PC-3 (cell line): ENCODE measurements around the gene CST5. TPM values are rescaled to one million over a fixed set of nuclear protein-coding genes. Genes with fewer than 3 reads are reported as not detected.

Source experiments
- ATAC-seq: fragments of 200-7000 bp; cut with Tn5 transposase; 2 replicates; pipeline ENCODE4 v1.9.1; 2020; ENCODE audit warnings: mild to moderate bottlenecking, moderate library complexity
- BruUV-seq: library from RNA; stranded (reverse); fragments of 400-500 nt; replicated peaks from 2 replicates; lab custom pipeline; 2021; lab: Mats Ljungman, UMichigan
- CTCF ChIA-PET: fragments of 300-600 bp; sonication (Branson Sonifier 250); formaldehyde crosslinking; loops from one replicate; lab custom pipeline; 2022; ENCODE audit warnings: antibody characterized with exemption; lab: Charles Lee
- POLR2A ChIA-PET: fragments of 300-600 bp; sonication (Branson Sonifier 250); formaldehyde crosslinking; loops from one replicate; lab custom pipeline; 2022; ENCODE audit warnings: antibody characterized with exemption; ENCODE audit not compliant: unreplicated experiment; lab: Charles Lee
- DNase-seq: peaks from one replicate; pipeline ENCODE4 v3.0.0-alpha.2; 2015
- H2AFZ ChIP-seq: fragments of 300-600 bp; sonication (generic); 2 replicates; pipeline ENCODE4 v1.6.0; 2016; ENCODE audit warnings: antibody characterized with exemption, low read length
- H3F3A ChIP-seq: fragments of 300-600 bp; sonication (generic); one replicate; pipeline ENCODE4 v1.6.0; 2017; ENCODE audit warnings: antibody characterized with exemption, low read length, control low read depth, mild to moderate bottlenecking; ENCODE audit not compliant: unreplicated experiment
- H3K27ac ChIP-seq: fragments of 300-600 bp; sonication (generic); 2 replicates; pipeline ENCODE4 v1.5.1; 2016; ENCODE audit warnings: mild to moderate bottlenecking, low read length
- H3K27me3 ChIP-seq: fragments of 300-600 bp; sonication (generic); 2 replicates; pipeline ENCODE4 v1.6.1; 2016; ENCODE audit warnings: low read length, mixed read lengths
- H3K36me3 ChIP-seq: fragments of 300-600 bp; sonication (generic); 2 replicates; pipeline ENCODE4 v1.6.1; 2016; ENCODE audit warnings: low read depth, mixed run types, low read length, mixed read lengths
- H3K4me1 ChIP-seq: fragments of 300-600 bp; sonication (generic); 2 replicates; pipeline ENCODE4 v1.5.1; 2016; ENCODE audit warnings: low read length; ENCODE audit not compliant: insufficient read depth
- H3K4me2 ChIP-seq: fragments of 300-600 bp; sonication (generic); 2 replicates; pipeline ENCODE4 v1.6.0; 2016; ENCODE audit warnings: low read length
- H3K4me3 ChIP-seq: fragments of 300-600 bp; sonication (generic); 2 replicates; pipeline ENCODE4 v1.5.1; 2016; ENCODE audit warnings: mild to moderate bottlenecking, low read length, mixed read lengths
- H3K79me2 ChIP-seq: fragments of 300-600 bp; sonication (generic); 2 replicates; pipeline ENCODE4 v1.6.1; 2017; ENCODE audit warnings: low read length, mixed read lengths
- H3K9ac ChIP-seq: fragments of 300-600 bp; sonication (generic); 2 replicates; pipeline ENCODE4 v1.6.0; 2016; ENCODE audit warnings: mild to moderate bottlenecking, low read length
- H3K9me2 ChIP-seq: fragments of 300-600 bp; sonication (generic); replicated peaks from 2 replicates; pipeline ENCODE4 v1.6.1; 2016; ENCODE audit warnings: mixed run types, low read length, mixed read lengths
- H3K9me3 ChIP-seq: fragments of 300-600 bp; sonication (generic); 2 replicates; pipeline ENCODE4 v1.6.1; 2016; ENCODE audit warnings: low read length, mixed read lengths
- H4K20me1 ChIP-seq: fragments of 300-600 bp; sonication (generic); 2 replicates; pipeline ENCODE4 v1.6.1; 2016; ENCODE audit warnings: low read length, mixed read lengths
- CTCF ChIP-seq: fragments of 300-600 bp; sonication (generic); conservative IDR thresholded peaks from 2 replicates; pipeline ENCODE4 v1.5.1; 2017; ENCODE audit warnings: antibody characterized with exemption, low read depth, mild to moderate bottlenecking, low read length
- EZH2 ChIP-seq: fragments of 300-600 bp; sonication (generic); IDR thresholded peaks from one replicate; pipeline ENCODE4 v1.6.1; 2017; ENCODE audit warnings: antibody characterized with exemption, mild to moderate bottlenecking, low read length; ENCODE audit not compliant: unreplicated experiment
- EZH2phosphoT487 ChIP-seq: fragments of 300-600 bp; sonication (generic); IDR thresholded peaks from 2 replicates; pipeline ENCODE4 v1.6.1; 2018; ENCODE audit warnings: mild to moderate bottlenecking, antibody characterized with exemption, low read length, borderline replicate concordance
- intact Hi-C: fragments of 100-400 bp; cut with micrococcal nuclease; formaldehyde crosslinking; loops from 2 replicates; pipeline ENCODE4 v1.9.0; 2023
- total RNA-seq: library from RNA; depleted of rRNA; stranded (reverse); fragments of >200 nt; gene quantifications from 2 replicates; pipeline ENCODE4 v1.2.3, GENCODE V29; 2014

The CST5 gene
- total RNA-seq, 1 experiment from 2014 or later = not detected

GRCh38 chr20:23856226-23856625, 23.3 kb downstream of the CST5 start:
- TF ChIP-seq EZH2 = no peak
- TF ChIP-seq EZH2phosphoT487 = no peak
- TF ChIP-seq CTCF = no peak
- Histone ChIP-seq H3K9me3 (no peaks in the 10 kb centered on the region), H3K79me2 (no peaks in the 10 kb centered on the region), H3K27me3 (peaks cover 25% of the 10 kb centered on the region; the same call in 1 of the 2 replicates), H3K9me2 (no peaks in the 10 kb centered on the region), H3K4me2 (no peak overlapping the region), H3K4me1 (no peaks in the 10 kb centered on the region), H2AFZ (no peak overlapping the region), H3K27ac (no peak overlapping the region), H3K4me3 (no peak overlapping the region), H3K9ac (no peak overlapping the region), H3K36me3 (no peaks in the 10 kb centered on the region), H3F3A (no peaks in the 10 kb centered on the region), H4K20me1 (no peaks in the 10 kb centered on the region)
- no peak for DNase-seq
- no peak for ATAC-seq
- CTCF ChIA-PET = no interaction called here
- POLR2A ChIA-PET = no interaction called here
- no TSS peak for BruUV-seq
- intact Hi-C loops = no loop called here

GRCh38 chr20:23841693-23842092, 37.9 kb downstream of the CST5 start:
- H3K4me1 ChIP-seq = no peaks in the 10 kb centered on the region
- H3K9me2 ChIP-seq = no peaks in the 10 kb centered on the region
- H3K4me3 ChIP-seq = no peak overlapping the region
- POLR2A ChIA-PET = no interaction called here
- H3K9me3 ChIP-seq = no peaks in the 10 kb centered on the region
- no peak for TF ChIP-seq CTCF
- no peak for TF ChIP-seq EZH2phosphoT487
- no peak for TF ChIP-seq EZH2
- H3F3A ChIP-seq = no peaks in the 10 kb centered on the region
- ATAC-seq (no peak), DNase-seq (no peak)
- no peaks in the 10 kb centered on the region for H4K20me1 ChIP-seq
- H3K27ac ChIP-seq = no peak overlapping the region
- H3K9ac ChIP-seq = no peak overlapping the region
- H3K79me2 ChIP-seq = no peaks in the 10 kb centered on the region
- H3K4me2 ChIP-seq = no peak overlapping the region
- H2AFZ ChIP-seq = no peak overlapping the region
- no TSS peak for BruUV-seq
- CTCF ChIA-PET = no interaction called here
- no peaks in the 10 kb centered on the region for H3K36me3 ChIP-seq
- intact Hi-C loops = no loop called here
- H3K27me3 ChIP-seq = peaks cover 41% of the 10 kb centered on the region

- no peaks in the 10 kb centered on the region for H3K79me2 ChIP-seq
- no peak overlapping the region for H3K9ac ChIP-seq
- no peak overlapping the region for H3K27ac ChIP-seq
- TF ChIP-seq EZH2phosphoT487 (no peak), EZH2 (no peak), CTCF (no peak)
- BruUV-seq = no TSS peak
- ChIA-PET CTCF (no interaction called here), POLR2A (no interaction called here)
- H3K9me3 ChIP-seq = no peaks in the 10 kb centered on the region
- H3K27me3 ChIP-seq = peaks cover 10% of the 10 kb centered on the region; the same call in 1 of the 2 replicates
- no peak overlapping the region for H2AFZ ChIP-seq
- no peak overlapping the region for H3K4me2 ChIP-seq
- no peaks in the 10 kb centered on the region for H3F3A ChIP-seq
- intact Hi-C loops = no loop called here
- ATAC-seq (no peak), DNase-seq (no peak)
- H3K4me3 ChIP-seq = no peak overlapping the region
- H3K4me1 ChIP-seq = peaks cover 14% of the 10 kb centered on the region
- H4K20me1 ChIP-seq = no peaks in the 10 kb centered on the region
- no peaks in the 10 kb centered on the region for H3K9me2 ChIP-seq
- no peaks in the 10 kb centered on the region for H3K36me3 ChIP-seq
These were observed 43.8 kb downstream of the CST5 start for GRCh38 chr20:23835716-23836115.
